Thyroid gland (tissue), 4 donors: ENCODE measurements around the gene ACTR1A. TPM values are rescaled to one million over a fixed set of nuclear protein-coding genes. Genes with fewer than 3 reads are reported as not detected.

ENCODE experiments used
- DNase-seq, 2 donors: peaks; one replicate each; pipeline ENCODE4 v3.0.0-alpha.2; 2019
- H3K27ac ChIP-seq, 3 donors: fragments of 200-600 bp; sonication (generic); 1 replicate in 2 of 3; 2 replicates in 1 of 3; pipeline ENCODE4 v1.5.1; 2016 to 2019; ENCODE audit warnings: mild to moderate bottlenecking in 1 of 3, moderate library complexity in 1 of 3
- H3K27me3 ChIP-seq: fragments of 200-600 bp; sonication (generic); one replicate; pipeline ENCODE4 v1.5.1; 2019
- H3K36me3 ChIP-seq, 2 donors: fragments of 200-600 bp; sonication (generic); one replicate each; pipeline ENCODE4 v1.5.1; 2016 to 2019
- H3K4me1 ChIP-seq, 2 donors: fragments of 200-600 bp; sonication (generic); one replicate each; pipeline ENCODE4 v1.5.1; 2017 to 2019
- H3K4me3 ChIP-seq, 3 donors: fragments of 200-600 bp; sonication (generic); replicated peaks in 1 of 3; 1 replicate in 2 of 3; 2 replicates in 1 of 3; pipeline ENCODE4 v1.5.1; 2016; ENCODE audit warnings: mild to moderate bottlenecking in 1 of 3
- H3K9me3 ChIP-seq: fragments of 200-600 bp; sonication (generic); one replicate; pipeline ENCODE4 v1.5.1; 2017
- POLR2A ChIP-seq, 2 donors: fragments of 450-650 bp; IDR thresholded peaks; one replicate each; pipeline ENCODE4 v1.6.1; 2017; ENCODE audit warnings: antibody characterized with exemption in 2 of 2, mild to moderate bottlenecking in 2 of 2, moderate library complexity in 1 of 2
- WGBS, 2 donors: methylation state at CpG; one replicate each; pipeline ENCODE4 v1.1.5; 2017; 5-methylcytosine and 5-hydroxymethylcytosine counted together
- intact Hi-C: fragments of 100-400 bp; cut with DNase I; formaldehyde crosslinking; loops from one replicate; pipeline ENCODE4 v1.15.1; 2023
- total RNA-seq, 4 donors: library from RNA; depleted of rRNA; stranded (reverse); fragments of >200 nt; gene quantifications; one replicate each; pipeline ENCODE4 v1.2.3, GENCODE V29; 2016
- TF ChIP-seq, protein P1 (sequence below), 6 experiments: fragments of 200-600 bp in 3 of 6; fragments of 450-650 bp in 3 of 6; sonication (generic) in 3 of 6; IDR thresholded peaks; one replicate each; pipeline ENCODE4 v1.5.1; 2016 to 2019; ENCODE audit warnings: antibody characterized with exemption in 6 of 6, mild to moderate bottlenecking in 2 of 6, inconsistent platforms in 1 of 6, moderate library complexity in 1 of 6

ACTR1A gene
- total RNA-seq, 4 donors from 2014 or later: 94.1 to 111 (median 103) TPM

DNA sequence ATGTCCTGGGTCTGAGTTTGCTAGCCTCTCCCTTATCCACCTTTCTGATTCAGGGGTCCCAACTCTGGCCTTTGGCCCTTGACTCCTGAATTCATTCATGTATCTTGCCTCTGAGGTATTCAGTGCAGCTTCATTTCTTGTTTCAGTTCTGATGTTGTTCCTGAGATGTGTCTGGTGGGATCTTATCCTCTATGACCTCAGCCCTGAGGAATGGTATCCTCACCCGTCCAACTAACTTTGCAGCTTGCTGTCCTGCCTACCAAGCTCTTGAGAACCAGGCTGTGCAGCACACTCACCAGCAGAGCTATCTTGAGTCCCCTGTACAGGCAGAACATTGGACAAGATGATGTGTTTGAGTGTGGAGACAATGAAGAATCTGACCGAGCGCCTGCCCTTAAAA lies 15.0 kb upstream of the ACTR1A start:
- no peak for DNase-seq
- TF ChIP-seq, protein P1, sequence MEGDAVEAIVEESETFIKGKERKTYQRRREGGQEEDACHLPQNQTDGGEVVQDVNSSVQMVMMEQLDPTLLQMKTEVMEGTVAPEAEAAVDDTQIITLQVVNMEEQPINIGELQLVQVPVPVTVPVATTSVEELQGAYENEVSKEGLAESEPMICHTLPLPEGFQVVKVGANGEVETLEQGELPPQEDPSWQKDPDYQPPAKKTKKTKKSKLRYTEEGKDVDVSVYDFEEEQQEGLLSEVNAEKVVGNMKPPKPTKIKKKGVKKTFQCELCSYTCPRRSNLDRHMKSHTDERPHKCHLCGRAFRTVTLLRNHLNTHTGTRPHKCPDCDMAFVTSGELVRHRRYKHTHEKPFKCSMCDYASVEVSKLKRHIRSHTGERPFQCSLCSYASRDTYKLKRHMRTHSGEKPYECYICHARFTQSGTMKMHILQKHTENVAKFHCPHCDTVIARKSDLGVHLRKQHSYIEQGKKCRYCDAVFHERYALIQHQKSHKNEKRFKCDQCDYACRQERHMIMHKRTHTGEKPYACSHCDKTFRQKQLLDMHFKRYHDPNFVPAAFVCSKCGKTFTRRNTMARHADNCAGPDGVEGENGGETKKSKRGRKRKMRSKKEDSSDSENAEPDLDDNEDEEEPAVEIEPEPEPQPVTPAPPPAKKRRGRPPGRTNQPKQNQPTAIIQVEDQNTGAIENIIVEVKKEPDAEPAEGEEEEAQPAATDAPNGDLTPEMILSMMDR (IDR thresholded peaks at IDR 0.05): no peak
- TF ChIP-seq POLR2A (IDR thresholded peaks at IDR 0.05): no peak
- no peaks in the 10 kb centered on the region for H3K36me3 ChIP-seq
- no peaks in the 10 kb centered on the region for H3K27me3 ChIP-seq
- H3K27ac ChIP-seq: no peak overlapping the region
- intact Hi-C loops: no loop called here
- no peaks in the 10 kb centered on the region for H3K9me3 ChIP-seq
- H3K4me1 ChIP-seq: no peaks in the 10 kb centered on the region
- H3K4me3 ChIP-seq: no peak overlapping the region
- WGBS, 2 donors: 95 to 97% methylated on average over 3 of the region's 3 CpGs

GRCh38 chr10:102515724-102516123 lies 13.2 kb upstream of the ACTR1A start:
- no peak overlapping the region for H3K27ac ChIP-seq
- TF ChIP-seq POLR2A (IDR thresholded peaks at IDR 0.05): no peak
- TF ChIP-seq, protein P1 (IDR thresholded peaks at IDR 0.05): no peak
- no peaks in the 10 kb centered on the region for H3K27me3 ChIP-seq
- intact Hi-C loops: no loop called here
- no peak overlapping the region for H3K4me3 ChIP-seq
- DNase-seq: no peak
- H3K9me3 ChIP-seq: no peaks in the 10 kb centered on the region
- no peaks in the 10 kb centered on the region for H3K36me3 ChIP-seq
- H3K4me1 ChIP-seq: peaks cover 0 to 6% of the 10 kb centered on the region in 2 donors
- 91 to 98% methylated on average over 3 of the region's 3 CpGs for WGBS, 2 donors

DNA sequence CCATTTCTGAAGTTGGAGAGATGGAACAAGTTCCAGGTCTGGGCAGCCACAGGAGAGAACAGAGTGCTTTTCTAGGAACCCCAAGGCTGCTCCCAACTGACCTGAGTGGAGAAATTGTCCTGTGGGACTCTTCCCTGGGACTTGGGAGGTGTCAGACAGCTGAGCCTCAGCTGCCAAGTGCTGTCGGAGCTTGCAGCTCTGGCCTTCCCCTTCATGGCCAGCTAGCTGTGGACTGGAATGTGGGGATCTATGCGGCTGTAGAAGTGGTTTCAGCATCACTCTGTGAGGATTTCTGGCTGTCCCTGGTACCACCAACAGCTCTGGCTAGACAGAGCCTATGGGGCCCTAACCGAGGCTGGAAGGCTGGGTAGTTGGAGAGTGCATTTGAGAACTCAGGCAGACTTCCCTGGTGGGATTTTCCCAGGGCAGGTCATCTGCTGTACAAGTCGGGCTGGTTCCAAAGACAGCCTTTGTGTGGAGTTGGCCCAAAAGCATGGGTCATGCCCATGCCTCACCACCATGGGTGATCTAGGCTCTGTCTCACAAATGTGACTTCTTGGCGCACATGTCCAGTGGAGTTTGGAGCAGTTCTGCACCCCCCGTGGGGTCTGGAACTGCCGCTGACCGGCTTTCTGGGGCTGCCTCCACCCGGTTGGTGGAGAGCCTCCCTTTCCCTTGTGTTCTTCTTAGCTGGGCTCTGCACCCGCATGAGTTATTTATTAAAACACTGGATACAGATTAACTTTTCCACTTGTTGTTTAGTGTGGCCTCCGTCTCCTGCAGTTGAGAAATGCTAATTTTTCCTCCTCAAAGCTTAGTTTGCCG lies 12.2 kb upstream of the ACTR1A start:
- peaks cover 0 to 6% of the 10 kb centered on the region in 2 donors for H3K4me1 ChIP-seq
- intact Hi-C loops: no loop called here
- no peak for DNase-seq
- peaks cover 0 to 2% of the 10 kb centered on the region in 2 donors for H3K36me3 ChIP-seq
- WGBS, 2 donors: 88 to 91% methylated on average over 10 to 12 of the region's 12 CpGs
- no peaks in the 10 kb centered on the region for H3K27me3 ChIP-seq
- no peak overlapping the region for H3K4me3 ChIP-seq
- H3K27ac ChIP-seq: no peak overlapping the region
- no peak for TF ChIP-seq POLR2A (IDR thresholded peaks at IDR 0.05)
- TF ChIP-seq, protein P1 (IDR thresholded peaks at IDR 0.05): no peak
- no peaks in the 10 kb centered on the region for H3K9me3 ChIP-seq

GRCh38 chr10:102511583-102512274 lies 9.2 kb upstream of the ACTR1A start:
- no peaks in the 10 kb centered on the region for H3K9me3 ChIP-seq
- peaks cover 0 to 6% of the 10 kb centered on the region in 2 donors for H3K4me1 ChIP-seq
- 63 to 71% methylated on average over 6 of the region's 6 CpGs for WGBS, 2 donors
- peak; percentile 57 to 62 for DNase-seq
- no peaks in the 10 kb centered on the region for H3K27me3 ChIP-seq
- H3K4me3 ChIP-seq: no peak overlapping the region
- no peak overlapping the region for H3K27ac ChIP-seq
- peaks cover 0 to 4% of the 10 kb centered on the region in 2 donors for H3K36me3 ChIP-seq
- intact Hi-C loops: no loop called here
- TF ChIP-seq, protein P1 (IDR thresholded peaks at IDR 0.05): no peak
- no peak for TF ChIP-seq POLR2A (IDR thresholded peaks at IDR 0.05)

- 65% methylated on average over 2 of the region's 2 CpGs for WGBS, 2 donors
- H3K27ac ChIP-seq: peak overlapping the region in 1 of 3 donors; percentile 3
- peaks cover 0 to 4% of the 10 kb centered on the region in 2 donors for H3K36me3 ChIP-seq
- TF ChIP-seq, protein P1 (IDR thresholded peaks at IDR 0.05): no peak
- no peak for TF ChIP-seq POLR2A (IDR thresholded peaks at IDR 0.05)
- H3K27me3 ChIP-seq: no peaks in the 10 kb centered on the region
- no peaks in the 10 kb centered on the region for H3K9me3 ChIP-seq
- H3K4me3 ChIP-seq: no peak overlapping the region
- peaks cover 17 to 27% of the 10 kb centered on the region in 2 donors for H3K4me1 ChIP-seq
- intact Hi-C loops: loop anchor here (5.0 to 10.0 kb wide), 2 partner anchors 73 to 355 kb away; partner anchors contain the start of gene NOLC1
- DNase-seq: no peak
These were observed 6.9 kb upstream of the ACTR1A start for GRCh38 chr10:102509387-102509786.
